ENCODE results near the gene BICDL1.
"Not testable (repeated sequence)": the region's sequence is repeated elsewhere in the genome, so short reads cannot be mapped to it uniquely, and the experiment has no call there.

Gene BICDL1

GRCh38 chr12:119988472-119989360 lies at the start of gene BICDL1:
Gene BICDL1 (plus strand): TSS chr12:119989236. CDS start chr12:119989869, 633 bp downstream.
- FAIRE-seq = no peak

- no peak for FAIRE-seq
These were observed 48.1 kb upstream of the BICDL1 start for GRCh38 chr12:119940897-119941296.

GRCh38 chr12:119942386-119942785 lies 46.6 kb upstream of the BICDL1 start:
- no peak for FAIRE-seq

GRCh38 chr12:119946213-119946612 lies 42.8 kb upstream of the BICDL1 start:
- no peak for FAIRE-seq

GRCh38 chr12:119949145-119949544 lies 39.9 kb upstream of the BICDL1 start:
- FAIRE-seq = no peak

GRCh38 chr12:119949594-119949993 lies 39.4 kb upstream of the BICDL1 start:
- FAIRE-seq = no peak

- FAIRE-seq = no peak
These were observed 33.0 kb upstream of the BICDL1 start for GRCh38 chr12:119956047-119956446.

- FAIRE-seq = no peak
These were observed 31.9 kb upstream of the BICDL1 start for GRCh38 chr12:119957135-119957534.

GRCh38 chr12:119959435-119959834 lies 29.6 kb upstream of the BICDL1 start:
- FAIRE-seq = no peak

GRCh38 chr12:119964123-119964522 lies 24.9 kb upstream of the BICDL1 start:
- FAIRE-seq = no peak

- no peak for FAIRE-seq
These were observed 24.1 kb upstream of the BICDL1 start for GRCh38 chr12:119964929-119965328.

- FAIRE-seq = no peak
These were observed 8.8 kb upstream of the BICDL1 start for GRCh38 chr12:119980242-119980641.

GRCh38 chr12:119980702-119981101 lies 8.3 kb upstream of the BICDL1 start:
- not testable (repeated sequence) for FAIRE-seq

- no peak for FAIRE-seq
These were observed 310 bp downstream of the BICDL1 start for GRCh38 chr12:119989361-119989730.

GRCh38 chr12:119989731-119990381 lies 820 bp downstream of the BICDL1 start:
- no peak for FAIRE-seq

GRCh38 chr12:119990382-119990874 lies 1.4 kb downstream of the BICDL1 start:
- no peak for FAIRE-seq

GRCh38 chr12:119992129-119992705 lies 3.2 kb downstream of the BICDL1 start:
- FAIRE-seq = no peak

GRCh38 chr12:119994892-119995658 lies 6.0 kb downstream of the BICDL1 start:
- no peak for FAIRE-seq

- no peak for FAIRE-seq
These were observed 7.4 kb downstream of the BICDL1 start for GRCh38 chr12:119996417-119996816.

- no peak for FAIRE-seq
These were observed 9.6 kb downstream of the BICDL1 start for GRCh38 chr12:119998471-119999245.

- FAIRE-seq = no peak
These were observed 11.5 kb downstream of the BICDL1 start for GRCh38 chr12:120000556-120000955.
